ENCODE measurements around the gene CYP26B1. TPM values are rescaled to one million over a fixed set of nuclear protein-coding genes. Genes with fewer than 3 reads are reported as not detected.

CYP26B1 gene
- total and polyA plus RNA-seq, 9 of the 15 experiments (the other 6 are each of a cell fraction or from before 2014, with no cell fraction given), result 0.01 to 0.13 (median 0.04) TPM; not detected in 6

DNA sequence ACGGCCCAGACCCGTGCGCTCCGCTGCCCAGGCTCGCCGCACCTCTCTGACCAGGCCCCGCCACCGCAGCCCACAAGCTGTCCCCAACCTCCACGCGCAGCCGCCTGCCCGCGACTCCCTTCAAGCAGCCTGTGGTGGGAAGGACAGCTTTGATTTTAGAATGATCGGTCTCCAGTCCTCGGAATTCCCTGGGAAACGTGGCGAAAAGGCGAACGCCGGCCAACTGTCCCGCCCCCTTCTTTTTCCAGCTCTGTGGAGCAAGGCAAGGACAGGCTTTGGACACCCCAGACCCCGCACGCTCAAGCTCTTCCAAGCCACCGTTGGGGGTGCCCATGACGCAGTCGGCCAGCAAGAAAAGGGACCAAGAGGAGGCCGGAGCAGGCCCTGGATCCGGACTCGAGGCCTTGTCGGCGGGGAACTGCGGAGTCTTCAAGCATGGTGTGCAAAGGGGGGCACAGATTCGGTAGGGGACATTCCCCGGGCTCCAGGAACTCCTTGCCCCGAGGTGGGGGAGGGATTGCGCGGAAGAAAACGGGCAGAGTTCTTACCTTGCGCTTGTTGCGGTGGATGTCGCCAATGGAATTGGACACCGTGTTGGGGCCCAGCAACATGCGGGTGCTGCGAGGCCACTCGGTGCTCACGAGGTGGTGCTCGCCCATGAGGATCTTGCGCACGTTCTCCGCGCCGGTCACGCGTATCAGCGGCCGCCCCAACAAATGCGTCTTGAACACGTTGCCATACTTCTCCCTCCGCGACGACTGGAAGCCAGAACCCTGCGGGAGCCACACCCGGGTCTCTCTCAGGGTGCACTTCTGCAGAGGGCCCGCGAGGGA is 4.0 kb downstream of the CYP26B1 start:
- H3K9me3 ChIP-seq (replicated peaks; ENCODE audit: control insufficient read depth, insufficient read depth, low read depth, low read length), result no peaks in the 10 kb centered on the region
- no peaks in the 10 kb centered on the region for H3K79me2 ChIP-seq (ENCODE audit: control insufficient read depth, insufficient read depth, low read length)
- DNase-seq (ENCODE audit: extremely low read depth in 1 of 4, low spot score in 3 of 4), result no peak
- ChIA-PET CTCF (ENCODE audit: low intra/inter-chr PET ratio) (no interaction called here), POLR2A (no interaction called here)
- H3K9ac ChIP-seq (ENCODE audit: insufficient read depth in 1 of 2, low read depth in 2 of 2, low read length in 2 of 2), result no peak overlapping the region
- in situ Hi-C loops (cut with MboI), result no loop called here
- H3K4me1 ChIP-seq (replicated peaks in 1 of 2; ENCODE audit: control insufficient read depth in 2 of 2, insufficient read depth in 2 of 2, low read length in 2 of 2), result peaks cover 0 to 21% of the 10 kb centered on the region in 2 experiments; a peak in 2 of 5 replicates
- no TSS peak for BruUV-seq (replicated peaks)
- 64% methylated on average over 37 of the region's 65 CpGs for WGBS (ENCODE audit: insufficient coverage, low coverage, missing lambda C conversion rate)
- no peak overlapping the region for H3K27ac ChIP-seq (ENCODE audit: extremely low read depth, low read depth, low read length)
- no peak for ATAC-seq
- no peak overlapping the region for H3K4me2 ChIP-seq (ENCODE audit: insufficient read depth, low read length)
- H3K9me1 ChIP-seq (ENCODE audit: control insufficient read depth, insufficient read depth, low read length), result no peaks in the 10 kb centered on the region
- H4K20me1 ChIP-seq (replicated peaks; ENCODE audit: control insufficient read depth, insufficient read depth, low read length), result no peaks in the 10 kb centered on the region
- H3K27me3 ChIP-seq (ENCODE audit: control insufficient read depth in 2 of 2, insufficient read depth in 2 of 2, low read length in 2 of 2), result peaks cover 2 to 32% of the 10 kb centered on the region in 2 experiments; a peak in 3 of 5 replicates
- H3K4me3 ChIP-seq, result no peak overlapping the region
- H3K36me3 ChIP-seq (ENCODE audit: control insufficient read depth, insufficient read depth, low read length), result no peaks in the 10 kb centered on the region
- TF ChIP-seq, protein P1, sequence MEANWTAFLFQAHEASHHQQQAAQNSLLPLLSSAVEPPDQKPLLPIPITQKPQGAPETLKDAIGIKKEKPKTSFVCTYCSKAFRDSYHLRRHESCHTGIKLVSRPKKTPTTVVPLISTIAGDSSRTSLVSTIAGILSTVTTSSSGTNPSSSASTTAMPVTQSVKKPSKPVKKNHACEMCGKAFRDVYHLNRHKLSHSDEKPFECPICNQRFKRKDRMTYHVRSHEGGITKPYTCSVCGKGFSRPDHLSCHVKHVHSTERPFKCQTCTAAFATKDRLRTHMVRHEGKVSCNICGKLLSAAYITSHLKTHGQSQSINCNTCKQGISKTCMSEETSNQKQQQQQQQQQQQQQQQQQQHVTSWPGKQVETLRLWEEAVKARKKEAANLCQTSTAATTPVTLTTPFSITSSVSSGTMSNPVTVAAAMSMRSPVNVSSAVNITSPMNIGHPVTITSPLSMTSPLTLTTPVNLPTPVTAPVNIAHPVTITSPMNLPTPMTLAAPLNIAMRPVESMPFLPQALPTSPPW (CRISPR knock-in tag; IDR thresholded peaks at IDR 0.05), result 0 out of 2 replicates have a peak, but pooled peaks have one; percentile 6
- TF ChIP-seq RB1 (IDR thresholded peaks at IDR 0.05; ENCODE audit: low read depth), result no peak
- no peak for FAIRE-seq
- intact Hi-C loops (cut with micrococcal nuclease), result no loop called here
- no peak overlapping the region for H2AFZ ChIP-seq (ENCODE audit: low read depth, low read length)
